K562 (cell line): ENCODE results near the gene COL6A2. TPM values are rescaled to one million over a fixed set of nuclear protein-coding genes. Genes with fewer than 3 reads are reported as not detected.

Experiments used
- ATAC-seq: fragments of 200-7000 bp; cut with Tn5 transposase; 3 replicates; pipeline ENCODE4 v1.9.1; 2020; ENCODE audit warnings: moderate library complexity
- BruUV-seq: library from RNA; stranded (reverse); fragments of 400-500 nt; replicated peaks from 2 replicates; lab custom pipeline; 2021; lab: Mats Ljungman, UMichigan
- CTCF ChIA-PET: fragments of 300-600 bp; formaldehyde crosslinking; extraction: SDS; loops from one replicate; lab custom pipeline; 2021; ENCODE audit warnings: low intra/inter-chr PET ratio; lab: Yijun Ruan, JAX
- POLR2A ChIA-PET: fragments of 300-600, 350-650 bp; sonication (Branson Sonifier 250); formaldehyde crosslinking; extraction: SDS; loops from one replicate; lab custom pipeline; 2021; ENCODE audit warnings: antibody characterized with exemption, inconsistent platforms; lab: Yijun Ruan, JAX
- DNase-seq, 4 experiments: peaks; one replicate each; pipeline versions ENCODE4 v3.0.0 to v3.0.0-alpha.2; 2011 to 2018; ENCODE audit warnings: low spot score in 3 of 4, mixed read lengths in 3 of 4; ENCODE audit errors: extremely low read depth in 1 of 4
- FAIRE-seq: peaks from 2 replicates; lab custom pipeline; 2011; peaks lifted over from hg19 to GRCh38; lab: Jason Lieb, UNC
- H2AFZ ChIP-seq: 2 replicates; pipeline ENCODE4 v1.6.0; 2011; ENCODE audit warnings: low read depth, low read length, control low read depth, inconsistent platforms
- H3K27ac ChIP-seq: fragments of 200-600 bp; 3 replicates; pipeline ENCODE4 v1.8.0; 2011; ENCODE audit warnings: low read depth, mild to moderate bottlenecking, control low read depth, inconsistent platforms, low read length, moderate library complexity, mixed read lengths; ENCODE audit errors: extremely low read depth
- H3K27me3 ChIP-seq, 2 experiments: fragments of 300-600 bp in 1 of 2; 2 replicates in 1 of 2; 3 replicates in 1 of 2; pipeline versions ENCODE4 v1.6.0 to v1.8.0; 2011; ENCODE audit warnings: inconsistent platforms in 2 of 2, low read length in 2 of 2, mild to moderate bottlenecking in 1 of 2, mixed read lengths in 1 of 2, moderate library complexity in 1 of 2; ENCODE audit not compliant: control insufficient read depth in 2 of 2, insufficient read depth in 2 of 2
- H3K36me3 ChIP-seq: fragments of 300-600 bp; 3 replicates; pipeline ENCODE4 v1.8.0; 2011; ENCODE audit warnings: mild to moderate bottlenecking, low read length, inconsistent platforms; ENCODE audit not compliant: control insufficient read depth, insufficient read depth
- H3K4me1 ChIP-seq, 2 experiments: fragments of 200-600 bp in 1 of 2; replicated peaks in 1 of 2; 2 replicates in 1 of 2; 3 replicates in 1 of 2; pipeline versions ENCODE4 v1.5.1 to v1.8.0; 2011; ENCODE audit warnings: inconsistent platforms in 2 of 2, low read length in 2 of 2, mild to moderate bottlenecking in 1 of 2, mixed read lengths in 1 of 2, moderate library complexity in 1 of 2; ENCODE audit not compliant: control insufficient read depth in 2 of 2, insufficient read depth in 2 of 2
- H3K4me2 ChIP-seq: 2 replicates; pipeline ENCODE4 v1.6.1; 2011; ENCODE audit warnings: low read length, control low read depth, inconsistent platforms, mixed read lengths; ENCODE audit not compliant: insufficient read depth
- H3K4me3 ChIP-seq: fragments of 200-600 bp; sonication (generic), shearing (Covaris generic); 2 replicates; pipeline ENCODE4 v1.5.1; 2016; ENCODE audit warnings: control low read depth, inconsistent platforms
- H3K79me2 ChIP-seq: fragments of 200-600 bp; 3 replicates; pipeline ENCODE4 v1.8.0; 2011; ENCODE audit warnings: low read length, inconsistent platforms; ENCODE audit not compliant: control insufficient read depth, insufficient read depth
- H3K9ac ChIP-seq, 2 experiments: 2 replicates each; pipeline versions ENCODE4 v1.6.0 to v1.6.1; 2011; ENCODE audit warnings: low read depth in 2 of 2, low read length in 2 of 2, control low read depth in 1 of 2, inconsistent platforms in 1 of 2, mild to moderate bottlenecking in 1 of 2, mixed read lengths in 1 of 2; ENCODE audit not compliant: insufficient read depth in 1 of 2
- H3K9me1 ChIP-seq: one replicate; pipeline ENCODE4 v1.6.0; 2011; ENCODE audit warnings: inconsistent platforms, mild to moderate bottlenecking, low read length, moderate library complexity; ENCODE audit not compliant: control insufficient read depth, insufficient read depth
- H3K9me3 ChIP-seq: replicated peaks from 2 replicates; pipeline ENCODE4 v1.5.1; 2011; ENCODE audit warnings: low read depth, low read length, inconsistent platforms; ENCODE audit not compliant: control insufficient read depth, insufficient read depth
- H4K20me1 ChIP-seq: replicated peaks from 2 replicates; pipeline ENCODE4 v1.6.1; 2011; ENCODE audit warnings: low read length, inconsistent platforms, mixed read lengths; ENCODE audit not compliant: control insufficient read depth, insufficient read depth
- CEBPB ChIP-seq: fragments of 450-650 bp; IDR thresholded peaks from 2 replicates; pipeline ENCODE4 v1.6.1; 2016; ENCODE audit warnings: missing genetic modification characterization, missing compliant biosample characterization
- CHD1 ChIP-seq: fragments of 200-600 bp; sonication (generic); IDR thresholded peaks from one replicate; pipeline ENCODE4 v1.6.1; 2012; ENCODE audit warnings: mild to moderate bottlenecking, moderate library complexity, low read length, inconsistent platforms
- JUNB ChIP-seq: fragments of 450-650 bp; formaldehyde crosslinking; conservative IDR thresholded peaks from 2 replicates; pipeline ENCODE4 v1.4.0; 2020; ENCODE audit warnings: mild to moderate bottlenecking
- NONO ChIP-seq, 2 experiments: fragments of 200-400 bp in 1 of 2; fragments of 450-650 bp in 1 of 2; formaldehyde crosslinking in 1 of 2; IDR thresholded peaks; 2 replicates each; pipeline ENCODE4 v1.6.1; 2017; ENCODE audit warnings: low read depth in 2 of 2, mild to moderate bottlenecking in 2 of 2, moderate library complexity in 2 of 2, low read length in 1 of 2
- RUNX1 ChIP-seq: sonication (generic); IDR thresholded peaks from 2 replicates; pipeline ENCODE4 v1.6.1; 2016; ENCODE audit warnings: antibody characterized with exemption, low read depth
- SAP30 ChIP-seq: fragments of 200-600 bp; sonication (generic); IDR thresholded peaks from 2 replicates; pipeline ENCODE4 v1.6.1; 2012; ENCODE audit warnings: borderline replicate concordance, low read depth, mild to moderate bottlenecking, moderate library complexity, low read length, control low read depth, inconsistent platforms; ENCODE audit not compliant: insufficient read depth, poor library complexity, severe bottlenecking
- ZBED1 ChIP-seq: IDR thresholded peaks from 2 replicates; pipeline ENCODE4 v1.6.1; 2014
- ZNF282 ChIP-seq: sonication (generic); formaldehyde crosslinking; IDR thresholded peaks from 2 replicates; pipeline ENCODE4 v1.8.1; 2023; ENCODE audit warnings: missing genetic modification reagents
- ZNF551 ChIP-seq: fragments of 250-450 bp; sonication (Bioruptor Pico); IDR thresholded peaks from 2 replicates; pipeline ENCODE4 v1.5.0; 2021; ENCODE audit warnings: mild to moderate bottlenecking, moderate library complexity
- ZNF696 ChIP-seq: fragments of 250-450 bp; sonication (Bioruptor Pico); conservative IDR thresholded peaks from 2 replicates; pipeline ENCODE4 v1.4.0; 2020; ENCODE audit warnings: mild to moderate bottlenecking, moderate library complexity
- WGBS: fragments of 100-300 bp; shearing (Covaris generic); methylation state at CpG from one replicate; pipeline ENCODE4 v1.1.6; 2016; ENCODE audit warnings: low coverage, mixed read lengths; ENCODE audit not compliant: insufficient coverage; ENCODE audit errors: missing lambda C conversion rate; 5-methylcytosine and 5-hydroxymethylcytosine counted together
- in situ Hi-C: fragments of 300-500 bp; cut with MboI; formaldehyde crosslinking; loops from 4 replicates; pipeline ENCODE4 v1.15.0; 2018; ENCODE audit warnings: inconsistent platforms, mixed read lengths
- intact Hi-C: fragments of 100-400 bp; cut with micrococcal nuclease; formaldehyde crosslinking; loops from 2 replicates; pipeline ENCODE4 v1.14.2; 2022
- polyA plus RNA-seq, 8 experiments: library from polyadenylated mRNA; depleted of rRNA in 4 of 8; stranded (reverse) in 5 of 8; unstranded in 3 of 8; fragments of >200 nt; fragmentation: Nextera tagmentation in 2 of 8; fragmentation: Illumina TruSeq in 1 of 8; extraction: Ambion mirVana in 2 of 8; extraction: Trizol in 1 of 8; gene quantifications; 2 replicates each; pipeline versions ENCODE4 v1.2.1 to v1.2.3, GENCODE V29; 2011 to 2014; ENCODE audit warnings: inconsistent platforms in 1 of 8, missing spikeins in 1 of 8
- total RNA-seq, 7 experiments: library from RNA; depleted of rRNA in 6 of 7; stranded (reverse); fragments of >200 nt in 6 of 7; fragmentation: Illumina TruSeq in 2 of 7; extraction: Trizol in 2 of 7; gene quantifications; 2 replicates each; pipeline versions ENCODE4 v1.2.1 to v1.2.3, GENCODE V29; 2011 to 2021; ENCODE audit warnings: low replicate concordance in 1 of 7
- TF ChIP-seq, protein P1 (sequence below): fragments of 250-450 bp; sonication (Bioruptor Pico); IDR thresholded peaks from 2 replicates; pipeline ENCODE4 v1.9.0; 2021; ENCODE audit warnings: mild to moderate bottlenecking
- TF ChIP-seq, protein P2 (sequence below): fragments of 450-650 bp; formaldehyde crosslinking; IDR thresholded peaks from 2 replicates; pipeline ENCODE4 v1.4.0; 2020; ENCODE audit warnings: mild to moderate bottlenecking, mixed read lengths
- TF ChIP-seq, protein P3 (sequence below), 2 experiments: fragments of 450-650 bp; formaldehyde crosslinking in 1 of 2; IDR thresholded peaks; 2 replicates each; pipeline versions ENCODE4 v1.4.0 to v1.6.1; 2014 to 2020; ENCODE audit warnings: mild to moderate bottlenecking in 2 of 2, borderline replicate concordance in 1 of 2, low read depth in 1 of 2

The COL6A2 gene
- total and polyA plus RNA-seq, 9 of the 15 experiments (the other 6 are each of a cell fraction or from before 2014, with no cell fraction given): 0.07 to 1.1 (median 0.24) TPM; not detected in 3

DNA sequence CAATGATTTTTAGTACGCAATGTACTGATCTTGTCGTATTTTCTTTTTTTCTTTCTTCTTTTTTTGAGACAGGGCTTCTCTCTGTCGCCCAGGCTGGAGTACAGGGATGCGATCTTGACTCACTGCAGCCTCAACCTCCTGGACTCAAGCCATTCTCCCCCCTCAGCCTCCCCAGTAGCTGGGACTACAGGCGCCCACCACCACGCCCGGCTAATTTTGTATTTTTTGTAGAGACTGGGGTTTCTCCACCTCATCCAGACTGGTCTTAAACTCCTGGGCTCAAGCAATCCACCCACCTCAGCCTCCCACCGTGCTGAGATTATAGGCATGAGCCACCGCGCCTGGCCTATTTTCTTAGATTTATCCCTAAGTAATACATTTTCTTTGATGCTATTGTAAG lies 43.9 kb upstream of the COL6A2 start:
- Histone ChIP-seq H4K20me1 (no peaks in the 10 kb centered on the region), H3K36me3 (no peaks in the 10 kb centered on the region), H3K9me3 (no peaks in the 10 kb centered on the region; the same call in 1 of the 2 replicates), H3K4me1 (peaks cover 0 to 36% of the 10 kb centered on the region in 2 experiments; a peak in 1 of 5 replicates), H3K79me2 (no peaks in the 10 kb centered on the region), H3K9ac (no peak overlapping the region), H3K27ac (no peak overlapping the region), H2AFZ (no peak overlapping the region), H3K4me3 (no peak overlapping the region), H3K27me3 (peaks cover 8 to 38% of the 10 kb centered on the region in 2 experiments; a peak in 4 of 5 replicates), H3K4me2 (no peak overlapping the region), H3K9me1 (no peaks in the 10 kb centered on the region)
- intact Hi-C loops (no loop called here), in situ Hi-C loops (no loop called here)
- ATAC-seq (no peak), FAIRE-seq (no peak), DNase-seq (no peak)
- WGBS: 48% methylated on average over 10 of the region's 10 CpGs
- no TSS peak for BruUV-seq
- ChIA-PET CTCF (no interaction called here), POLR2A (no interaction called here)
- TF ChIP-seq NONO (IDR thresholded peaks at IDR 0.05; ENCODE audit: low read depth in 2 of 2, low read length in 1 of 2) (no peak), ZBED1 (no peak), JUNB (no peak), CEBPB (tag) (no peak), RUNX1 (no peak), ZNF282 (CRISPR knock-in tag) (no peak), ZNF696 (CRISPR knock-in tag) (no peak), ZNF551 (no peak), CHD1 (no peak), SAP30 (no peak)
- TF ChIP-seq, protein P1, sequence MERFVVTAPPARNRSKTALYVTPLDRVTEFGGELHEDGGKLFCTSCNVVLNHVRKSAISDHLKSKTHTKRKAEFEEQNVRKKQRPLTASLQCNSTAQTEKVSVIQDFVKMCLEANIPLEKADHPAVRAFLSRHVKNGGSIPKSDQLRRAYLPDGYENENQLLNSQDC (CRISPR knock-in tag): no peak
- TF ChIP-seq, protein P2, sequence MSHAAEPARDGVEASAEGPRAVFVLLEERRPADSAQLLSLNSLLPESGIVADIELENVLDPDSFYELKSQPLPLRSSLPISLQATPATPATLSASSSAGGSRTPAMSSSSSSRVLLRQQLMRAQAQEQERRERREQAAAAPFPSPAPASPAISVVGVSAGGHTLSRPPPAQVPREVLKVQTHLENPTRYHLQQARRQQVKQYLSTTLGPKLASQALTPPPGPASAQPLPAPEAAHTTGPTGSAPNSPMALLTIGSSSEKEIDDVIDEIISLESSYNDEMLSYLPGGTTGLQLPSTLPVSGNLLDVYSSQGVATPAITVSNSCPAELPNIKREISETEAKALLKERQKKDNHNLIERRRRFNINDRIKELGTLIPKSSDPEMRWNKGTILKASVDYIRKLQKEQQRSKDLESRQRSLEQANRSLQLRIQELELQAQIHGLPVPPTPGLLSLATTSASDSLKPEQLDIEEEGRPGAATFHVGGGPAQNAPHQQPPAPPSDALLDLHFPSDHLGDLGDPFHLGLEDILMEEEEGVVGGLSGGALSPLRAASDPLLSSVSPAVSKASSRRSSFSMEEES (CRISPR knock-in tag): no peak
- TF ChIP-seq, protein P3, sequence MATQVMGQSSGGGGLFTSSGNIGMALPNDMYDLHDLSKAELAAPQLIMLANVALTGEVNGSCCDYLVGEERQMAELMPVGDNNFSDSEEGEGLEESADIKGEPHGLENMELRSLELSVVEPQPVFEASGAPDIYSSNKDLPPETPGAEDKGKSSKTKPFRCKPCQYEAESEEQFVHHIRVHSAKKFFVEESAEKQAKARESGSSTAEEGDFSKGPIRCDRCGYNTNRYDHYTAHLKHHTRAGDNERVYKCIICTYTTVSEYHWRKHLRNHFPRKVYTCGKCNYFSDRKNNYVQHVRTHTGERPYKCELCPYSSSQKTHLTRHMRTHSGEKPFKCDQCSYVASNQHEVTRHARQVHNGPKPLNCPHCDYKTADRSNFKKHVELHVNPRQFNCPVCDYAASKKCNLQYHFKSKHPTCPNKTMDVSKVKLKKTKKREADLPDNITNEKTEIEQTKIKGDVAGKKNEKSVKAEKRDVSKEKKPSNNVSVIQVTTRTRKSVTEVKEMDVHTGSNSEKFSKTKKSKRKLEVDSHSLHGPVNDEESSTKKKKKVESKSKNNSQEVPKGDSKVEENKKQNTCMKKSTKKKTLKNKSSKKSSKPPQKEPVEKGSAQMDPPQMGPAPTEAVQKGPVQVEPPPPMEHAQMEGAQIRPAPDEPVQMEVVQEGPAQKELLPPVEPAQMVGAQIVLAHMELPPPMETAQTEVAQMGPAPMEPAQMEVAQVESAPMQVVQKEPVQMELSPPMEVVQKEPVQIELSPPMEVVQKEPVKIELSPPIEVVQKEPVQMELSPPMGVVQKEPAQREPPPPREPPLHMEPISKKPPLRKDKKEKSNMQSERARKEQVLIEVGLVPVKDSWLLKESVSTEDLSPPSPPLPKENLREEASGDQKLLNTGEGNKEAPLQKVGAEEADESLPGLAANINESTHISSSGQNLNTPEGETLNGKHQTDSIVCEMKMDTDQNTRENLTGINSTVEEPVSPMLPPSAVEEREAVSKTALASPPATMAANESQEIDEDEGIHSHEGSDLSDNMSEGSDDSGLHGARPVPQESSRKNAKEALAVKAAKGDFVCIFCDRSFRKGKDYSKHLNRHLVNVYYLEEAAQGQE (IDR thresholded peaks at IDR 0.05; ENCODE audit: borderline replicate concordance): no peak
- TF ChIP-seq, protein P3 (CRISPR knock-in tag; IDR thresholded peaks at IDR 0.05; ENCODE audit: low read depth): no peak
